OCI-M2 (cell line): ENCODE results near the gene CLEC20A.
"Not testable (repeated sequence)": the region's sequence is repeated elsewhere in the genome, so short reads cannot be mapped to it uniquely, and the experiment has no call there.

ENCODE experiments used
- DNase-seq: peaks from one replicate; lab custom pipeline; 2025; ENCODE audit not compliant: unreplicated experiment; lab: John Stamatoyannopoulos, UW

CLEC20A gene

GRCh38 chr1:178529364-178530036 is 32.7 kb upstream of the CLEC20A start:
- DNase-seq = no peak

- no peak for DNase-seq
Measured at GRCh38 chr1:178528953-178529335, 32.2 kb upstream of the CLEC20A start.

GRCh38 chr1:178528228-178528952 is 31.6 kb upstream of the CLEC20A start:
- no peak for DNase-seq

GRCh38 chr1:178527117-178527516 is 30.4 kb upstream of the CLEC20A start:
- DNase-seq = no peak

- no peak for DNase-seq
Measured at GRCh38 chr1:178521241-178521640, 24.5 kb upstream of the CLEC20A start.

- no peak for DNase-seq
Measured at GRCh38 chr1:178520803-178521202, 24.0 kb upstream of the CLEC20A start.

- no peak for DNase-seq
Measured at GRCh38 chr1:178518894-178519293, 22.1 kb upstream of the CLEC20A start.

- DNase-seq = no peak
Measured at GRCh38 chr1:178516110-178516509, 19.3 kb upstream of the CLEC20A start.

GRCh38 chr1:178513278-178513983 is 16.7 kb upstream of the CLEC20A start:
- DNase-seq = no peak

- no peak for DNase-seq
Measured at GRCh38 chr1:178512566-178513277, 16.0 kb upstream of the CLEC20A start, which contains the start of gene TEX35. TSS of gene TEX35 (plus strand) at chr1:178513109. CDS start at chr1:178513189, 80 bp downstream.

GRCh38 chr1:178510155-178510554 is 13.4 kb upstream of the CLEC20A start:
- no peak for DNase-seq

- DNase-seq = no peak
Measured at GRCh38 chr1:178509414-178510007, 12.7 kb upstream of the CLEC20A start.

- no peak for DNase-seq
Measured at GRCh38 chr1:178506669-178507068, 9.9 kb upstream of the CLEC20A start.

- DNase-seq = no peak
Measured at GRCh38 chr1:178506177-178506576, 9.4 kb upstream of the CLEC20A start.

- DNase-seq = no peak
Measured at GRCh38 chr1:178504286-178504685, 7.5 kb upstream of the CLEC20A start.

GRCh38 chr1:178503849-178504248 is 7.1 kb upstream of the CLEC20A start:
- DNase-seq = no peak

- DNase-seq = not testable (repeated sequence)
Measured at GRCh38 chr1:178503316-178503715, 6.6 kb upstream of the CLEC20A start.

GRCh38 chr1:178502856-178503255 is 6.1 kb upstream of the CLEC20A start:
- DNase-seq = no peak

GRCh38 chr1:178502330-178502714 is 5.6 kb upstream of the CLEC20A start:
- no peak for DNase-seq

- peak; percentile 2 for DNase-seq
Measured at GRCh38 chr1:178501705-178502329, 5.1 kb upstream of the CLEC20A start.
